ENCODE measurements around the gene PFN1. TPM values are rescaled to one million over a fixed set of nuclear protein-coding genes. Genes with fewer than 3 reads are reported as not detected.
"Not testable (repeated sequence)": the region's sequence is repeated elsewhere in the genome, so short reads cannot be mapped to it uniquely, and the experiment has no call there.

PFN1 gene
- total RNA-seq, 4 donors from 2014 or later, result 170 to 396 (median 304) TPM

DNA sequence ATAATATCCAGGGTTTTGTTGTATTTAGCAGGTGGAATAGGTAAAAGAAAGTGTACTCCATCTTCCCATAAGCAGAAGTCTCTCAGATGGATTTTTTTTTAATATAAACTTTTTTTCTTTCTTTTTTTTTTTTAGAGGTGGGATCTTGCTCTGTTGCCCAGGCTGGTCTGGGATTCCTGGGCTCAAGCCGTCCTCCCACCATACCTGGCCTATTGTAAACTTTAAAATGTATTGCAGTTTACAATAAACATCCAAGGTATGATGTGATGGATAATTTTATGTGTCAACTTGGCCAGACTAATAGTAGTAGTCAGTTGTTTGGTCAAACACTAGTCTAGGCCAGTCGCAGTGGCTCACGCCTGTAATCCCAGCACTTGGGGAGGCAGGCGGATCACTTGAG is 27.0 kb downstream of the PFN1 start:
- Histone ChIP-seq H3K27me3 (no peaks in the 10 kb centered on the region), H3K4me1 (no peaks in the 10 kb centered on the region), H3K4me3 (no peak overlapping the region), H3K36me3 (no peaks in the 10 kb centered on the region), H3K27ac (no peak overlapping the region), H3K9me3 (no peaks in the 10 kb centered on the region)
- intact Hi-C loops (cut with DNase I; ENCODE audit: low total_unique reads), result no loop called here
- no peak for DNase-seq
- TF ChIP-seq, protein P1, sequence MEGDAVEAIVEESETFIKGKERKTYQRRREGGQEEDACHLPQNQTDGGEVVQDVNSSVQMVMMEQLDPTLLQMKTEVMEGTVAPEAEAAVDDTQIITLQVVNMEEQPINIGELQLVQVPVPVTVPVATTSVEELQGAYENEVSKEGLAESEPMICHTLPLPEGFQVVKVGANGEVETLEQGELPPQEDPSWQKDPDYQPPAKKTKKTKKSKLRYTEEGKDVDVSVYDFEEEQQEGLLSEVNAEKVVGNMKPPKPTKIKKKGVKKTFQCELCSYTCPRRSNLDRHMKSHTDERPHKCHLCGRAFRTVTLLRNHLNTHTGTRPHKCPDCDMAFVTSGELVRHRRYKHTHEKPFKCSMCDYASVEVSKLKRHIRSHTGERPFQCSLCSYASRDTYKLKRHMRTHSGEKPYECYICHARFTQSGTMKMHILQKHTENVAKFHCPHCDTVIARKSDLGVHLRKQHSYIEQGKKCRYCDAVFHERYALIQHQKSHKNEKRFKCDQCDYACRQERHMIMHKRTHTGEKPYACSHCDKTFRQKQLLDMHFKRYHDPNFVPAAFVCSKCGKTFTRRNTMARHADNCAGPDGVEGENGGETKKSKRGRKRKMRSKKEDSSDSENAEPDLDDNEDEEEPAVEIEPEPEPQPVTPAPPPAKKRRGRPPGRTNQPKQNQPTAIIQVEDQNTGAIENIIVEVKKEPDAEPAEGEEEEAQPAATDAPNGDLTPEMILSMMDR (IDR thresholded peaks at IDR 0.05), result no peak
- TF ChIP-seq POLR2A (IDR thresholded peaks at IDR 0.05), result no peak

DNA sequence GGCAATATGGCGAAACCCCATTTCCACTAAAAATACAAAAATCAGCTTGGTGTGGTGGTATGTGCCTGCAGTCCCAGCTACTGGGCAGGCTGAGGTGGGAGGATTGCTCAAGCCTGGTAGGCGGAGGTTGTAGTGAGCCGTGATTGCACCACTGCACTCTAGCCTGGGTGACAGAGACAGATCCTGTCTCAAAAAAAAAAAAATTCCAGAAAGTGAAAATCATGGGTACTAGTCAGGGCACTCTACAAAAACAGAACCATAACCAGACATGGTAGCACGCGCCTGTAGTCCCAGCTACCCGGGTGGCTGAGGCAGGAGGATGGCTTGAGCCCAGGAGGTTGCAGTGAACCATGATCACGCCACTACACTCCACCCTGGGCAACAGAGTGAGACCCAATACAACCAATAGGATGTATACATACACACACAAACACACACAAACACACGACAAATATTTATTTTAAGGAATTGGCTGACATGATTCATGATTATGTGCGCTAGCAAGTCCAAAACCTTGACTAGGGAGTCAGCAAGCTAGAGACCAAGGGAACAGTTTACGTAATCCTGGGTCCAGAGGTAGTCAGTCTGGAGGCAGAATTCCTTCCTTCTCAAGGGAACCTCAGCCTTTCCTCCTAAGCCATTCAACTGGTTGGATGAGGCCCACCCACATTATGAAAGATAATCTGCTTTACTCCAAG is 27.8 kb downstream of the PFN1 start:
- Histone ChIP-seq H3K27ac (no peak overlapping the region), H3K27me3 (no peaks in the 10 kb centered on the region), H3K9me3 (no peaks in the 10 kb centered on the region), H3K4me3 (no peak overlapping the region), H3K4me1 (no peaks in the 10 kb centered on the region), H3K36me3 (no peaks in the 10 kb centered on the region)
- TF ChIP-seq, protein P1 (IDR thresholded peaks at IDR 0.05), result no peak
- TF ChIP-seq POLR2A (IDR thresholded peaks at IDR 0.05), result no peak
- DNase-seq, result no peak
- intact Hi-C loops (cut with DNase I; ENCODE audit: low total_unique reads), result no loop called here

- Histone ChIP-seq H3K4me3 (no peak overlapping the region), H3K27ac (no peak overlapping the region), H3K9me3 (no peaks in the 10 kb centered on the region), H3K27me3 (no peaks in the 10 kb centered on the region), H3K36me3 (no peaks in the 10 kb centered on the region), H3K4me1 (no peaks in the 10 kb centered on the region)
- TF ChIP-seq, protein P1 (IDR thresholded peaks at IDR 0.05), result no peak
- no peak for TF ChIP-seq POLR2A (IDR thresholded peaks at IDR 0.05)
- DNase-seq, result no peak
- intact Hi-C loops (cut with DNase I; ENCODE audit: low total_unique reads), result loop anchor here (10.0 kb wide), 1 partner anchor 145 kb away; no protein-coding TSS in a partner anchor
These were observed 28.8 kb downstream of the PFN1 start for GRCh38 chr17:4919511-4920047.

- intact Hi-C loops (cut with DNase I; ENCODE audit: low total_unique reads), result loop anchor here (10.0 kb wide), 1 partner anchor 150 kb away; no protein-coding TSS in a partner anchor
- H3K27ac ChIP-seq, H3K4me3 ChIP-seq, H3K36me3 ChIP-seq, H3K9me3 ChIP-seq, H3K4me1 ChIP-seq, DNase-seq, H3K27me3 ChIP-seq: not testable (repeated sequence)
These were observed 33.8 kb downstream of the PFN1 start for GRCh38 chr17:4914551-4914950.

DNA sequence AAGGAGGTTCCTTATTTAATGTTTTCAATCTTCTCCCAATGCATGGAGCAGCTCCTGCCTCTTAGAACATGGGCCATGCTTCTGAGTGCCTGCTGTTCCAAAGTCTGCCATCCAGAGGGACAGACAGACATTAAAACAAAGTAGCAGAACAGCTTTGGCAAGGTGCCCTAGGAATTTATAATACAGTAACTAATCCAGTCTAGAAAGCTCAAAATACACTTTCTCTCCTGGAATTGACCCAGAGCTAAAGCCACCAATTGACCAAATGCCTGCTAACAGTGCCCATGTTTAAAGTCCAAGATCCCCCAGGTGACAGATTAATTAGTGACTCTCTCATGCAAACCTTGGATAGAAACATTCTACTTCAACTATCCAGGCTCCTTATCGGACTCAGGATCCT is 34.3 kb downstream of the PFN1 start:
- Histone ChIP-seq H3K9me3 (no peaks in the 10 kb centered on the region), H3K4me1 (no peaks in the 10 kb centered on the region), H3K27me3 (no peaks in the 10 kb centered on the region), H3K4me3 (no peak overlapping the region), H3K36me3 (no peaks in the 10 kb centered on the region), H3K27ac (no peak overlapping the region)
- no peak for DNase-seq
- intact Hi-C loops (cut with DNase I; ENCODE audit: low total_unique reads), result loop anchor here (10.0 kb wide), 1 partner anchor 151 kb away; no protein-coding TSS in a partner anchor
- TF ChIP-seq, protein P1 (IDR thresholded peaks at IDR 0.05), result no peak
- no peak for TF ChIP-seq POLR2A (IDR thresholded peaks at IDR 0.05)
